Body of pancreas (tissue), 4 donors: ENCODE data around the gene NMUR2.

Source experiments
- POLR2A ChIP-seq, 3 donors: fragments of 450-650 bp; IDR thresholded peaks; one replicate each; pipeline ENCODE4 v1.6.1; 2016; ENCODE audit warnings: antibody characterized with exemption in 3 of 3, mild to moderate bottlenecking in 2 of 3
- TF ChIP-seq, protein P1 (sequence below), 7 experiments: fragments of 450-650 bp in 4 of 7; fragments of 200-600 bp in 3 of 7; sonication (generic) in 3 of 7; IDR thresholded peaks; one replicate each; pipeline ENCODE4 v1.5.1; 2016 to 2019; ENCODE audit warnings: antibody characterized with exemption in 7 of 7

DNA sequence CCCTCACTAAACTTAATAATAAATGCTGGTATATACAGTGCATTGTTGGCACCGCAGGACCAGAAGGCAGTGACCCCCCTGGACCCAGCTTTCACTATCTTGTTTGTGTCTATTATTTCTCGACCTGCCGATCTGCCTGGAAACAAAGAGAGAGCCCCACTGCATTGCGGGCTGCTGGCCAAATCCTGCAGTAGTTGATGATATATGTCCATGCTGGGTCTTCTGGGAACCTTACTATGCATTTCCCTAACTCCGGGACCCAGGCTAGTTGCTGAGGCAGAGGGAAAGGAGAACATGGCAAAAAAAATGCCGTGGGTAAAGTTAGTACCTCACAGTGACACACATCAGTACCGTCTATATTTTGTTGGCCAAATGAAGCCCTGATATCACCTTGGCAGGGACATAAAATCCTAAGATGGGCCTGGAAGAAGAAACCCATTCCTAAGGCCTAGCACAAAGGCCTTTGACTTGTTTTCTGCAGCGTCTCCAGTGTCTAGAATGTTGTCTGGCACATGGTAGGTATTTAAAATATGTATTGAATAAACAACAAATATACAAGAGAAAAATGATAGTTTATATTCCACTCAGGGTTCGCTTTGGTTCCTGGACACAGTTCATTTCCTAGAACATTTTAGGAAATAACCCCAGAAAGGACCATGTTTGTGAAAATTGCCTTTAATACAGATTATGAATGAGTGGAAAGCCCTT, 46.1 kb downstream of the NMUR2 start:
- TF ChIP-seq, protein P1, sequence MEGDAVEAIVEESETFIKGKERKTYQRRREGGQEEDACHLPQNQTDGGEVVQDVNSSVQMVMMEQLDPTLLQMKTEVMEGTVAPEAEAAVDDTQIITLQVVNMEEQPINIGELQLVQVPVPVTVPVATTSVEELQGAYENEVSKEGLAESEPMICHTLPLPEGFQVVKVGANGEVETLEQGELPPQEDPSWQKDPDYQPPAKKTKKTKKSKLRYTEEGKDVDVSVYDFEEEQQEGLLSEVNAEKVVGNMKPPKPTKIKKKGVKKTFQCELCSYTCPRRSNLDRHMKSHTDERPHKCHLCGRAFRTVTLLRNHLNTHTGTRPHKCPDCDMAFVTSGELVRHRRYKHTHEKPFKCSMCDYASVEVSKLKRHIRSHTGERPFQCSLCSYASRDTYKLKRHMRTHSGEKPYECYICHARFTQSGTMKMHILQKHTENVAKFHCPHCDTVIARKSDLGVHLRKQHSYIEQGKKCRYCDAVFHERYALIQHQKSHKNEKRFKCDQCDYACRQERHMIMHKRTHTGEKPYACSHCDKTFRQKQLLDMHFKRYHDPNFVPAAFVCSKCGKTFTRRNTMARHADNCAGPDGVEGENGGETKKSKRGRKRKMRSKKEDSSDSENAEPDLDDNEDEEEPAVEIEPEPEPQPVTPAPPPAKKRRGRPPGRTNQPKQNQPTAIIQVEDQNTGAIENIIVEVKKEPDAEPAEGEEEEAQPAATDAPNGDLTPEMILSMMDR (IDR thresholded peaks at IDR 0.05), result no peak
- no peak for TF ChIP-seq POLR2A (IDR thresholded peaks at IDR 0.05)
